ENCODE results near the gene TPO. TPM values are rescaled to one million over a fixed set of nuclear protein-coding genes. Genes with fewer than 3 reads are reported as not detected.

The TPO gene
- total RNA-seq, 1 experiment from 2014 or later: not detected

DNA sequence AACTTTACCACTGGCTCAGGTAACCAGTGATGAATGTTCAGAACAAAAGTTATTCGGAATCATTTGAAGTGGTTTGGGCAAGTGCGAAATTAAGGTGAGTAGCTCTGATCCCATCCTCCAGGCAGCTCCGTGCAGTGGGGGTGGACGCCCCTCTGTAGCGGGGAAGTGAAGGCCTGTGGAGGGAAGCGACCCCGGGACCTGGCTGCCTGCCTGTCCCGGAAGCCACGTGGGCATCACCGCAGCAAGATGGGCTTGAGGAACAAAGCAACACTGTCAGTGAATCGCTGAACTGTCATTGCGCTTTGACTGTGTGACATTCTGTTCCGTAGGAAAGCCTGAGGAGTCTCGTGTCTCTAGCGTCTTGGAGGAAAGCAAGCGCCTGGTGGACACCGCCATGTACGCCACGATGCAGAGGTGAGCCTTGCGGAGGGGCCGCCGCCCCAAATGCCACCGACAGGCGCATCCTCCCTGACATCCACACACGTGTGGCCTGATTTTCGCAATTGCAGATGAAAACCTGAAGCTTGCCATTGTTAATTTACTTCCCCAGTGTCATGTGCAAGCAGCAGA, 9.5 kb downstream of the TPO start (continued):
- no peak for TF ChIP-seq ZNF317 (CRISPR knock-in tag; IDR thresholded peaks at IDR 0.05; ENCODE audit: borderline replicate concordance, low read depth)
- TF ChIP-seq ZBTB21 (CRISPR knock-in tag; IDR thresholded peaks at IDR 0.05; ENCODE audit: borderline replicate concordance): no peak
- TF ChIP-seq ZNF138 (CRISPR knock-in tag; conservative IDR thresholded peaks at IDR 0.05): no peak
- TF ChIP-seq CBFB (CRISPR knock-in tag; IDR thresholded peaks at IDR 0.05; ENCODE audit: low read depth): no peak
- TF ChIP-seq ETV6 (CRISPR knock-in tag; IDR thresholded peaks at IDR 0.05): no peak
- no peak for TF ChIP-seq CTCF (IDR thresholded peaks at IDR 0.05)
- TF ChIP-seq ZNF671 (CRISPR knock-in tag; IDR thresholded peaks at IDR 0.05): no peak
- no peak for TF ChIP-seq TEAD4 (CRISPR knock-in tag; IDR thresholded peaks at IDR 0.05)
- no peak for TF ChIP-seq FOXP1 (CRISPR knock-in tag; IDR thresholded peaks at IDR 0.05; ENCODE audit: borderline replicate concordance)

DNA sequence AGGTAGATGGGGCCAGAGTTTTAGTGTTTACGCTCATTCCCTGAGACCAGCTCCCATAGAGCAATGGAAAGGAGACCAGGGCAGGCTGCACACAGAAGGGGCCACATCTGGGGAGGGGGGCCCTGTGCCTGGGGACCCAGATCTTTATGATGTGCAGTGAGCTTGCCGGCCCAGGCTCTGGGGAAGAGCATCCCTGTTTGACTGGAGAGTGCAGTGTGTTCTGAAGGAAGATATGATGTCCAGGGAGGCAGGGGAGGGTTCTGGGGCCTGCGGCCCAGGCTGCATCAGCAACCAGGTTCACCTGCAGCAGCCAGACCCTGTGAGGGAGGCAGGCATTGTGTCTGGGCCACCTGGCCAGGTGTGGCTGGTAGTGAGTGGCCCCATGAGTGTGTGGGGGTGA, 13.8 kb downstream of the TPO start:
- Mint-ChIP-seq H3K4me1 (peaks cover 21% of the 10 kb centered on the region), H3K36me3 (peaks cover 11% of the 10 kb centered on the region; the same call in 1 of the 2 replicates), H3K27me3 (ENCODE audit: low read depth) (peaks cover 24% of the 10 kb centered on the region), H3K4me3 (no peak overlapping the region), H3K27ac (no peak overlapping the region), H3K9me3 (peaks cover 47% of the 10 kb centered on the region)
- ATAC-seq (no peak), DNase-seq (ENCODE audit: low spot score) (no peak)
- ChIA-PET POLR2A (no interaction called here), CTCF (no interaction called here)
- TF ChIP-seq, protein P1, sequence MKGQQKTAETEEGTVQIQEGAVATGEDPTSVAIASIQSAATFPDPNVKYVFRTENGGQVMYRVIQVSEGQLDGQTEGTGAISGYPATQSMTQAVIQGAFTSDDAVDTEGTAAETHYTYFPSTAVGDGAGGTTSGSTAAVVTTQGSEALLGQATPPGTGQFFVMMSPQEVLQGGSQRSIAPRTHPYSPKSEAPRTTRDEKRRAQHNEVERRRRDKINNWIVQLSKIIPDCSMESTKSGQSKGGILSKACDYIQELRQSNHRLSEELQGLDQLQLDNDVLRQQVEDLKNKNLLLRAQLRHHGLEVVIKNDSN (CRISPR knock-in tag; IDR thresholded peaks at IDR 0.05): no peak
- no peak for TF ChIP-seq TEAD4 (CRISPR knock-in tag; IDR thresholded peaks at IDR 0.05)
- TF ChIP-seq ZNF532 (CRISPR knock-in tag; IDR thresholded peaks at IDR 0.05; ENCODE audit: borderline replicate concordance): no peak
- TF ChIP-seq FOXK1 (CRISPR knock-in tag; IDR thresholded peaks at IDR 0.05): no peak
- no peak for TF ChIP-seq NR3C1 (CRISPR knock-in tag; conservative IDR thresholded peaks at IDR 0.05; ENCODE audit: low read depth)
- TF ChIP-seq JUN (CRISPR knock-in tag; IDR thresholded peaks at IDR 0.05): no peak
- TF ChIP-seq CREB1 (CRISPR knock-in tag; IDR thresholded peaks at IDR 0.05): no peak

- peak; percentile 76 for ATAC-seq
- no peak overlapping the region; the same call in 1 of the 2 replicates for H3K27ac Mint-ChIP-seq
- peaks cover 37% of the 10 kb centered on the region for H3K9me3 Mint-ChIP-seq
- no peak for DNase-seq (ENCODE audit: low spot score)
- peaks cover 21% of the 10 kb centered on the region for H3K4me1 Mint-ChIP-seq
- POLR2A ChIA-PET: no interaction called here
- H3K4me3 Mint-ChIP-seq: no peak overlapping the region
- peaks cover 15% of the 10 kb centered on the region for H3K27me3 Mint-ChIP-seq (ENCODE audit: low read depth)
- CTCF ChIA-PET: no interaction called here
- H3K36me3 Mint-ChIP-seq: peaks cover 10% of the 10 kb centered on the region; the same call in 1 of the 2 replicates
- TF ChIP-seq CTCF (IDR thresholded peaks at IDR 0.05) (no peak), JUN (CRISPR knock-in tag; IDR thresholded peaks at IDR 0.05) (no peak), IRF2 (CRISPR knock-in tag; IDR thresholded peaks at IDR 0.05; ENCODE audit: borderline replicate concordance, low read depth) (no peak), CREB1 (CRISPR knock-in tag; IDR thresholded peaks at IDR 0.05) (no peak), NR2C2 (CRISPR knock-in tag; IDR thresholded peaks at IDR 0.05) (no peak), MYBL2 (CRISPR knock-in tag; IDR thresholded peaks at IDR 0.05) (no peak), ZNF232 (CRISPR knock-in tag; IDR thresholded peaks at IDR 0.05) (no peak), SOX15 (CRISPR knock-in tag; IDR thresholded peaks at IDR 0.05) (no peak), HMGA2 (CRISPR knock-in tag; IDR thresholded peaks at IDR 0.05) (no peak), ETV6 (CRISPR knock-in tag; IDR thresholded peaks at IDR 0.05) (no peak)
Measured at GRCh38 chr2:1429895-1430294, 16.6 kb downstream of the TPO start.
